Rectal smooth muscle tissue (tissue), 1 donor: ENCODE data around the gene SUPT20H.

Experiments
- H3K27ac ChIP-seq: one replicate; pipeline ENCODE4 v1.7.0; 2013; ENCODE audit warnings: low read depth, low read length, inconsistent platforms
- H3K27me3 ChIP-seq: one replicate; pipeline ENCODE4 v1.7.0; 2013; ENCODE audit warnings: low read length; ENCODE audit not compliant: control insufficient read depth, insufficient read depth
- H3K36me3 ChIP-seq: one replicate; pipeline ENCODE4 v1.7.0; 2013; ENCODE audit warnings: low read length; ENCODE audit not compliant: control insufficient read depth, insufficient read depth
- H3K4me1 ChIP-seq: one replicate; pipeline ENCODE4 v1.7.0; 2013; ENCODE audit warnings: low read length; ENCODE audit not compliant: control insufficient read depth, insufficient read depth
- H3K4me3 ChIP-seq: one replicate; pipeline ENCODE4 v1.7.0; 2013; ENCODE audit warnings: low read length
- H3K9ac ChIP-seq: one replicate; pipeline ENCODE4 v1.7.0; 2013; ENCODE audit warnings: low read length

SUPT20H gene

GRCh38 chr13:37027639-37028038 lies 31.8 kb downstream of the SUPT20H start:
- no peaks in the 10 kb centered on the region for H3K4me1 ChIP-seq
- H3K36me3 ChIP-seq = peaks cover 21% of the 10 kb centered on the region
- no peak overlapping the region for H3K4me3 ChIP-seq
- no peak overlapping the region for H3K9ac ChIP-seq
- H3K27me3 ChIP-seq = no peaks in the 10 kb centered on the region
- H3K27ac ChIP-seq = no peak overlapping the region

DNA sequence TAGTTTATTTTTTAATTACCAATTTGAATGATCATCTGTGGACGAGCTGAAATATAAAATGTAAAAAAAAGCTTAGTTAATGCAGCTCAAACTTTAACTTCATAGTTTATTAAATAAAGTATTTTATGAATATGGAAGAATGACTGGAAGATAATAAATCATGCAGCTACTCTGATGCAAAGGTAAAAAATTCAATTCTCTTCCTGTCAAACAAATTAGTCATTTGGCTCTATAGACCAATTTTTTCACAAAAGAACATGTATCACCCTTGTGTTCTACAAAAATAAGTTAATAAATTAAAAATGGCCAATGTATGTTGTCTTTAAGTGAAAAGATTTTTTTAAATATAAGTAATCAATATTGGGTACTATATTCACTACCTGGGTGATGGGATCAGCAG lies 32.7 kb downstream of the SUPT20H start:
- H3K4me3 ChIP-seq = no peak overlapping the region
- no peak overlapping the region for H3K27ac ChIP-seq
- H3K27me3 ChIP-seq = no peaks in the 10 kb centered on the region
- H3K9ac ChIP-seq = no peak overlapping the region
- peaks cover 19% of the 10 kb centered on the region for H3K36me3 ChIP-seq
- H3K4me1 ChIP-seq = no peaks in the 10 kb centered on the region

DNA sequence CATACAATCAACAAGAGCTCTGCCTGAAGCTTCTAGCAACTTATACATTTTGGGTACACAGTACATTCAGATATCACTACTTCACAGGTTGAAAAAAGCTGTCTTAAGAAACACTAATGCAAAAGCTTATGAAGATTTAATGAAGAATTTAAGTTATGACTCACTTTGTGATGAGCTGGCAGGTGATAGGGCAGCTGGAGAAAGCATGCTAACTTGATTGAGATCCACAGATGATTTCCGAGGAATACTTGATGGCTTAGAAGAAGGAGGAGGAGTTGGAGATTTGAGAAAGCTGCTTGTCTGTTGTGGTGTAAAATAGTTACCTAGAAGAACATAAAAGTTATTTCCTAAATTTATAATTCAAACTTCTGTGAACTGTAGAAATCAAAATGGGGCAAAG lies 35.6 kb downstream of the SUPT20H start:
- H3K27me3 ChIP-seq = no peaks in the 10 kb centered on the region
- no peaks in the 10 kb centered on the region for H3K4me1 ChIP-seq
- peaks cover 21% of the 10 kb centered on the region for H3K36me3 ChIP-seq
- no peak overlapping the region for H3K27ac ChIP-seq
- H3K9ac ChIP-seq = no peak overlapping the region
- H3K4me3 ChIP-seq = no peak overlapping the region

DNA sequence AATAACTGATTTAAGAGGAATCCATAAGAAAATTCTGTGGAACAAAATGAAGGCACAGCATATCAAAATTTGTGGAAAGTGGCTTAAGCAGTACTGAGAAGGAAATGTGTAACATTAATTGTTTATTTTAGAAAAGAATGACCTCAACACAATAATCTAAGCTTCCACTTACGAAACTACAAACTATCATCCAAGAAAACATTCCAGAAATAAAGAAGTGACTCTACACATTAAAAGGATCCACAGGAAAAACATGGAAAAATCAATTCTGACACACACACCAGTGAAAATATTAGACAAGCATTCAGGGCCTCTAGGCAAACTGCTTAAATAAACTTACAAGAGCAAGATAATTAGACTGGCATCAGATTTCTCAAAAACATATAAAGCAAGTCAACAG lies 44.9 kb downstream of the SUPT20H start:
- peaks cover 5% of the 10 kb centered on the region for H3K36me3 ChIP-seq

DNA sequence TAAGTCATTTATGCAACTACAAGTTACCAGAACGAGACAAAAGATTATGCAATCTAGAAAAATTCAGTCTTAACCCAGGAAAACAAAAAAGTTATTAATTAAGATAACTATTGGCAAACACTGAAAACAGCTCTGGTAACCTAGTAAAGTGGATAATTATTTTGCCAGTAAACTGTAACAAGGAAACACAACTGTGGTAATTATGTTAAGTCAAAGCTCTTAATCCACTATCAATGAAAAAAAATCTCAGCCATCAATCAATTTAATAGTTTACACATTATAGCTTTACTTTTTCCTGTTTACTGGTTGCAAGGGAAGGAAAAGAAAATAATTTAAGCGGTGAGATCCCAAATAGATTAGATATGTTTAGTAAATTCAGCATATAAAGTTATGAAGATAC lies 47.7 kb downstream of the SUPT20H start:
- Histone ChIP-seq H3K9ac (no peak overlapping the region), H3K4me1 (no peaks in the 10 kb centered on the region), H3K36me3 (peaks cover 16% of the 10 kb centered on the region), H3K27ac (no peak overlapping the region), H3K4me3 (no peak overlapping the region), H3K27me3 (no peaks in the 10 kb centered on the region)

More for the DNA sequence above, 44.9 kb downstream of the SUPT20H start:
- Histone ChIP-seq H3K9ac (no peak overlapping the region), H3K27me3 (no peaks in the 10 kb centered on the region), H3K4me1 (no peaks in the 10 kb centered on the region), H3K4me3 (no peak overlapping the region), H3K27ac (no peak overlapping the region)

- H3K4me3 ChIP-seq = no peak overlapping the region
- no peak overlapping the region for H3K9ac ChIP-seq
- H3K4me1 ChIP-seq = no peaks in the 10 kb centered on the region
- no peaks in the 10 kb centered on the region for H3K27me3 ChIP-seq
- H3K27ac ChIP-seq = no peak overlapping the region
- peaks cover 17% of the 10 kb centered on the region for H3K36me3 ChIP-seq
Observed at GRCh38 chr13:37011002-37011401, 48.5 kb downstream of the SUPT20H start.

GRCh38 chr13:37010424-37010823 lies 49.1 kb downstream of the SUPT20H start:
- H3K27me3 ChIP-seq = no peaks in the 10 kb centered on the region
- H3K4me1 ChIP-seq = no peaks in the 10 kb centered on the region
- no peak overlapping the region for H3K4me3 ChIP-seq
- no peak overlapping the region for H3K27ac ChIP-seq
- peaks cover 20% of the 10 kb centered on the region for H3K36me3 ChIP-seq
- no peak overlapping the region for H3K9ac ChIP-seq

- Histone ChIP-seq H3K4me3 (no peak overlapping the region), H3K4me1 (no peaks in the 10 kb centered on the region), H3K9ac (no peak overlapping the region), H3K27me3 (no peaks in the 10 kb centered on the region), H3K36me3 (peaks cover 22% of the 10 kb centered on the region), H3K27ac (no peak overlapping the region)
Observed at GRCh38 chr13:37009692-37010091, 49.8 kb downstream of the SUPT20H start.

DNA sequence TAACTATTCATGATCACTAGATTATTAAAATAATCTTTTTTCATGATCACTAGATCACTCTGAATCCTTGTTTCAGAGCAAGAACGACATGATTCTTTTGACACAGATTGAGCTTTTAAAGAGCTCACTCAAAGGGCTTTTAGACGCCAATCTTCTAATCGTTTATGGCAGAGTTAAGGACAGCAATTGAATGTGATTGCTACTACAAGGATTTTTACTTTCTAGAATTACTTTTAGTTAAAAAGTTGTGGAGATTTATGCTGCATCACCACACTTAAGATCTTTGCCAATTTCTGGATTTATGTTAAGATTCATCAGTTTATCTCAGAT lies 57.6 kb downstream of the SUPT20H start:
- peaks cover 6% of the 10 kb centered on the region for H3K4me1 ChIP-seq
- no peak overlapping the region for H3K4me3 ChIP-seq
- no peaks in the 10 kb centered on the region for H3K27me3 ChIP-seq
- no peak overlapping the region for H3K27ac ChIP-seq
- no peak overlapping the region for H3K9ac ChIP-seq
- peaks cover 10% of the 10 kb centered on the region for H3K36me3 ChIP-seq

DNA sequence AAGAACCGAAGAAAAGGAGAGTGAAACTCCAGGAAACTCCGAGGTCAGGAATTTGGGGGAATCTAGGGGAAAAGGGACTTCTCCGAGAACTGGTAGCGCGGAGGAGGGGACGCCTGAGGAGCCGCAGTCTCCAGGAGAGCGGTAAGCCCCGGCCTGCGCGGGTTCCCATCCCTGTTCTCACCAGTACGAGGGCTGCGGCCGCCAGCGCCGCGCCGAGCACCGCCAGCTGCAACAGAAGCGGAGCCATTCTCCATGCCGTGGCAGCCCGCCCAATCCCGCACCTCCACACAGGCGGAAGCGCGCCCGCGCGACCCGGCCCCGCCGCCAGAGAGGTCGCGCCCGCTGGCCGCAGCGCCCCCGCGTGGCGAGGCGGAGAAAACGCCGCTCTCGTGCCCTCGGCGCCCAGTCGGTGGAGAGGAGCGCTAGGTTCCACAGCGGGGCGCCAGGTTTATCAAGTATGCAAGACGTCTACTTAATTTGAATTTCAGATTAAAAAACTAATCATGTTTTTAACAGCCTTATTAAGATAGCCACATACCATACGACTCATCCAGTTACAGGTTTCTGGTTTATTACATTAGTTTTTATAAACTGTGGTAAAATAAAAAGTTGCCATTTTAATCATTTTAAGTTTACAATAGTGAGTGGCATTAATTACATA lies 60.3 kb downstream of the SUPT20H start, which contains the start of gene ALG5:
ALG5 (minus strand) TSS at position 287 of the 661 bp plus-strand sequence; CDS start at position 247, 40 bp downstream.
- H3K4me1 ChIP-seq = peaks cover 6% of the 10 kb centered on the region
- H3K36me3 ChIP-seq = no peaks in the 10 kb centered on the region
- H3K9ac ChIP-seq = peak within 1 kb of the TSS; percentile 95
- H3K27ac ChIP-seq = peak within 1 kb of the TSS; percentile 100
- H3K4me3 ChIP-seq = peak within 1 kb of the TSS; percentile 96
- H3K27me3 ChIP-seq = no peaks in the 10 kb centered on the region

DNA sequence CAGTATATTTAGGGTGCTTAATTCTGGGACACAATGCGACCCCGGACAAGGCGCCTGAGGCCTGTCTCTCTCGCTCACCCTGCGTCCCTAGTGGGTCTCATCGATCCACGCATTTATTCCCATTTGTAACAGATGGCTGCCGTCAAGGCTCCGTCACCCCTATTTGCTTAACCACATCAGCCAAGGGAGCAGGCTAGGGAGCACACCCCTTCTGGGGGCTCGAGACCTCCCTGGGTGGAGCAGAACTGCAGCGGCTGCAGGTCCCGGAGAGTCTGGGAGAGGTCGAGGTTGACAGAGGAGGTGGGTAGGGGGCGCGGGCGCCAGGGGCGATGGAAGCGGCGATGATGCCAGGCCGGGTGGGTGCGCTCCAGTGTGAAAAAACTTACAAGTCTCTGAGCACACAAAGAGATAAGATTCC lies 60.9 kb downstream of the SUPT20H start:
- H3K9ac ChIP-seq = peak overlapping the region; percentile 87
- peaks cover 6% of the 10 kb centered on the region for H3K4me1 ChIP-seq
- peak overlapping the region; percentile 96 for H3K4me3 ChIP-seq
- H3K27me3 ChIP-seq = no peaks in the 10 kb centered on the region
- peaks cover 3% of the 10 kb centered on the region for H3K36me3 ChIP-seq
- peak overlapping the region; percentile 100 for H3K27ac ChIP-seq

DNA sequence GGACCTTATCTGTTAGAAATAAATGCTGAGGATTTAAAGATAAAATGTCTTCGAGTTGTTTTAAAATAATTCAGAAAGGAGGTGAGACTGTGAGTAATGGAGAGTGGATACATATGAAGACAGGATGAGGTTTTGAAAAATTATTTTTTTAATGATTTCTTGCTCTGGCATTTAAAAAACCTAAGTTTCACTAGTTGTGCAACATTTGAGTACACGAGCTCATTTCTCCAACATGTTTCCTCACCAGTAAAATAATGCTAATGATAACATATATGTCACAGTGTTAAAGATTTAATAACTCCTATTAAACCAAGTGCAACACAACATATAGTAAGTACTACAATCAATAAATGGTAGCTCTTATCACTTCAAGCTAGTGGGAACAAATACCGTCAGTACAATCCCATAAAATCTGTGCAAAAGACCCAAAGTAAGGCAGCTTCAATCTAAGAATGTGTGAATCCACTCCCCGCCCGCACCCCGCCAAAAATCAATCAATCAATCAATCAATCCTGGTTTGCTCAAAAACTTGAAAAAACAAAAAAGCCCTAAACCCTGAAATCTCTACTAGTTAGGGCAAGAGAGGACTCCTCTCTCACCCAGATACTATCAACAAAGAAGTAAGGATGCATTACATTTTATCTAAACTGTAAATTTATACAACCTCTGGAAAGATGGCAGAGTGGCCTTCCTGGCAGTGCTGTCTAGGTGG lies 61.6 kb downstream of the SUPT20H start:
- Histone ChIP-seq H3K27ac (no peak overlapping the region), H3K36me3 (peaks cover 9% of the 10 kb centered on the region), H3K4me1 (peaks cover 6% of the 10 kb centered on the region), H3K27me3 (no peaks in the 10 kb centered on the region), H3K9ac (no peak overlapping the region), H3K4me3 (peak overlapping the region; percentile 96)

DNA sequence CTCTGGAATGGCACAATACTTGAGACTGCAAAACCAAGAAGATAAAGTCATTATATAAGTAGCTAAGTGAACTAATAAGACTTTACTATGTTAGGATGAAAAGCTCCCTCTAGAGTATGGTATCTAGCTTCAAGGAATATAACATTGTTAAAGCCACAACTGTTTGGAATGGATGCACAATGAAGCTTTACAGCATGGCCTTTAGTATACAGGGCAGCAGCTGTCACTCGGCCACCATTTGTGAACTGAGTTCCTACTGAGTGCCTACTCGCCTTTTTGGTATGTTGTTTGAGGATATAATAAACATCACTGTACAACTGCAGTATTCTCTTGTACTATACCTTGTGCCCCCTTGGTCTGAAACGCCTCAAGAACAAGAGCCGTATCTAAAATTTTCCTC lies 67.1 kb downstream of the SUPT20H start:
- Histone ChIP-seq H3K9ac (no peak overlapping the region), H3K27ac (no peak overlapping the region), H3K4me3 (no peak overlapping the region), H3K27me3 (no peaks in the 10 kb centered on the region), H3K4me1 (no peaks in the 10 kb centered on the region), H3K36me3 (peaks cover 28% of the 10 kb centered on the region)
